Fibroblast of pulmonary artery (primary cell): ENCODE measurements around the gene DDX10.

Experiments used
- DNase-seq: peaks from one replicate; pipeline ENCODE4 v3.0.0-alpha.2; 2010; ENCODE audit warnings: low read depth
- H3K4me3 ChIP-seq: replicated peaks from 2 replicates; pipeline ENCODE4 v1.5.1; 2011; ENCODE audit warnings: low read depth, mild to moderate bottlenecking, control low read depth, low read length, moderate library complexity
- TF ChIP-seq, protein P1 (sequence below): IDR thresholded peaks from 2 replicates; pipeline ENCODE4 v1.5.1; 2011; ENCODE audit warnings: mild to moderate bottlenecking, control low read depth, low read length, inconsistent platforms; ENCODE audit errors: missing control alignments

The DDX10 gene

DNA sequence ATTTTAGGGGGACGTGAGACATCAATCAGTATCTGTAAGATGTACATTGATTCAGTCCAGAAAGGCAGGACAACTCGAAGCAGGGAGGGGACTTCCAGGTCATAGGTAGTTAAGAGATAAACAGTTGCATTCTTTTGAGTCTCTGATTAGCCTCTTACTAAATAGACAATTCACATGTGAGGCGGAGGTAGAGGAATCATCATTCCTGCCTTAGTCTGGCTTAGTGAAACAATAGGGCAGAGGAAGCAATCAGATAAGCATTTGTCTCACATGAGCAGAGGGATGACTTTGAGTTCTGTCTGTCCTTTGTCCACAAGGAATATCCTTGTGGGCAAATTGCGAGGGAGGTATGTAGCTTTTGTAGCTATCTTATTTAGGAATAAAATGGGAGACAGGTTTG is 248.3 kb downstream of the DDX10 start:
- no peak overlapping the region for H3K4me3 ChIP-seq
- TF ChIP-seq, protein P1, sequence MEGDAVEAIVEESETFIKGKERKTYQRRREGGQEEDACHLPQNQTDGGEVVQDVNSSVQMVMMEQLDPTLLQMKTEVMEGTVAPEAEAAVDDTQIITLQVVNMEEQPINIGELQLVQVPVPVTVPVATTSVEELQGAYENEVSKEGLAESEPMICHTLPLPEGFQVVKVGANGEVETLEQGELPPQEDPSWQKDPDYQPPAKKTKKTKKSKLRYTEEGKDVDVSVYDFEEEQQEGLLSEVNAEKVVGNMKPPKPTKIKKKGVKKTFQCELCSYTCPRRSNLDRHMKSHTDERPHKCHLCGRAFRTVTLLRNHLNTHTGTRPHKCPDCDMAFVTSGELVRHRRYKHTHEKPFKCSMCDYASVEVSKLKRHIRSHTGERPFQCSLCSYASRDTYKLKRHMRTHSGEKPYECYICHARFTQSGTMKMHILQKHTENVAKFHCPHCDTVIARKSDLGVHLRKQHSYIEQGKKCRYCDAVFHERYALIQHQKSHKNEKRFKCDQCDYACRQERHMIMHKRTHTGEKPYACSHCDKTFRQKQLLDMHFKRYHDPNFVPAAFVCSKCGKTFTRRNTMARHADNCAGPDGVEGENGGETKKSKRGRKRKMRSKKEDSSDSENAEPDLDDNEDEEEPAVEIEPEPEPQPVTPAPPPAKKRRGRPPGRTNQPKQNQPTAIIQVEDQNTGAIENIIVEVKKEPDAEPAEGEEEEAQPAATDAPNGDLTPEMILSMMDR = no peak
- DNase-seq = no peak

DNA sequence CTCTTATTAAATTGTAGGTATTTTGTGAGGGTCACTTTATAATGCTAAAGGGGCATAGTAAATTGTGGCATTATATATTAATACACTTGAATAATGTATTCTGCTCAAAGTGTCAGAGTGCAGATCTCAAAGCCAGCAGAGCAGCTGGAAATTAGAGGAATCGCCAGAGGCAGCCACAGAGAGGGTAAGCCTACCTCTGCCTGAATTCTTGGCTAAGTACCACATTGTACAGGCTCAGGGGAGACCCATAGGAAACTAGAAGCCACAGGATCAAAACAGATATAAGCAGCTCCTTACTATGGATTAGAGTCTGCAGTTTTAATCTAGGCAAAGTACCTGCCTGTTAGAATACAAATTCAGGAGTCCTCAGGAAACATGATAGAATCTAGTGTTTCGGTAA is 249.3 kb downstream of the DDX10 start:
- H3K4me3 ChIP-seq = no peak overlapping the region
- TF ChIP-seq, protein P1 = no peak
- no peak for DNase-seq

GRCh38 chr11:108914981-108915380 is 250.1 kb downstream of the DDX10 start:
- DNase-seq = peak; percentile 59
- H3K4me3 ChIP-seq = no peak overlapping the region
- TF ChIP-seq, protein P1 = no peak

DNA sequence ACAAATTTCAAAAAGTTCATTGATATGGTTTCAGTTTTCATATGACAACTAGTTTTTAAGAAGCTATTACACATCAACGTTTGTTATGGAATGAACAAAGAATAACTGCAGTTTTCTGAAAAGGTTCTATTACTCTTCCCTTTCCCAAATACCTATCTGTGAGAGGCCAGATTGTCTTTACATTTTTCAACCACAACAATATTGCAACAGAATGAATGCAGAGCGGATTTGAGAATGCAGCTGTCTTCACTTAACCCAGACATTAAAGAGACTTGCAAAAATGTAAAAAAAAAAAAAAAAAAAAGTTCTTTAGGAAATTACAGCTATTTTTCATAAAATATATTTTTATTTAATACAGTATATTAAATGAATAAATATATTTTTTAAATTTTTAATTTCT is 250.8 kb downstream of the DDX10 start:
- peak; percentile 40 for DNase-seq
- H3K4me3 ChIP-seq = no peak overlapping the region
- TF ChIP-seq, protein P1 = no peak

DNA sequence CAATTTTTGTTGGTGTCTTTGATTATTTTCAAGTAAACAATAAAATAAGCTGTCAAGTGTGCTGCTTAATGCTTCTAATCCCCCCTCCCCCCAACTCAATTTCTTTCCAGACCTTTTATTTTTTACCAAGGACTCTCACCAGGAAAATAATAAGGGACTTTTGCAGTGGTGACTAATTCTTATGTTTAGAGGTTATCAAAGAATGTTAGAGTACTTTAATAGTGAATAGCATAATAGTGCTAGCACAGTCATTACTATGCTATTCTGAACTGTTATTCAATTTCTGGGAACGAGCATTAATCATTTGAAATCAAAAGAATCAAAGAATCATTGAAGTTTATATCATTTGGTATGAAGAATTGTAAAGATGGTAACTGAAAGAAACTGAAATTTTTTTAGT is 251.4 kb downstream of the DDX10 start:
- DNase-seq = peak; percentile 17
- no peak overlapping the region for H3K4me3 ChIP-seq
- TF ChIP-seq, protein P1 = no peak

- TF ChIP-seq, protein P1 = no peak
- DNase-seq = no peak
- H3K4me3 ChIP-seq = no peak overlapping the region
These were observed 252.1 kb downstream of the DDX10 start for GRCh38 chr11:108916935-108917334.

GRCh38 chr11:108921211-108921610 is 256.3 kb downstream of the DDX10 start:
- no peak for DNase-seq
- H3K4me3 ChIP-seq = no peak overlapping the region
- TF ChIP-seq, protein P1 = no peak
